Endothelial cell (in vitro differentiated cells): ENCODE results near the gene LBHD1. TPM values are rescaled to one million over a fixed set of nuclear protein-coding genes. Genes with fewer than 3 reads are reported as not detected.
A peak's percentile ranks its signal among the peaks of the same experiment; 100 is the strongest.
"Not testable (repeated sequence)": the region's sequence is repeated elsewhere in the genome, so short reads cannot be mapped to it uniquely, and the experiment has no call there.

Experiments
- DNase-seq: peaks from one replicate; pipeline ENCODE4 v3.0.0; 2021; ENCODE audit warnings: low spot score
- H3K27ac Mint-ChIP-seq: one replicate; pipeline ENCODE4 v1.8.0; 2021; ENCODE audit warnings: mixed read lengths, inconsistent platforms; ENCODE audit not compliant: unreplicated experiment
- H3K27me3 Mint-ChIP-seq: one replicate; pipeline ENCODE4 v1.8.0; 2021; ENCODE audit warnings: mild to moderate bottlenecking, moderate library complexity, mixed read lengths, inconsistent platforms; ENCODE audit not compliant: unreplicated experiment
- H3K36me3 Mint-ChIP-seq: one replicate; pipeline ENCODE4 v1.8.0; 2021; ENCODE audit warnings: mild to moderate bottlenecking, low read depth, mixed read lengths, inconsistent platforms; ENCODE audit not compliant: unreplicated experiment
- H3K4me1 Mint-ChIP-seq: one replicate; pipeline ENCODE4 v1.8.0; 2021; ENCODE audit warnings: mild to moderate bottlenecking, mixed read lengths, inconsistent platforms; ENCODE audit not compliant: unreplicated experiment
- H3K4me3 Mint-ChIP-seq: one replicate; pipeline ENCODE4 v1.8.0; 2021; ENCODE audit warnings: mild to moderate bottlenecking, mixed read lengths, inconsistent platforms; ENCODE audit not compliant: unreplicated experiment
- H3K9me3 Mint-ChIP-seq: one replicate; pipeline ENCODE4 v1.8.0; 2021; ENCODE audit warnings: mixed read lengths, inconsistent platforms; ENCODE audit not compliant: unreplicated experiment
- total RNA-seq: library from RNA; stranded (reverse); fragmentation: NEBNext Ultra II Directional; extraction: Animal tissue kit (Norgen Biotek cat#: 25700); gene quantifications from one replicate; pipeline ENCODE4 v1.2.1, GENCODE V29; 2021; ENCODE audit not compliant: unreplicated experiment
- TF ChIP-seq, protein P1 (sequence below): fragments of 200-600 bp; sonication (generic); IDR thresholded peaks from one replicate; pipeline ENCODE4 v1.5.0; 2021; ENCODE audit warnings: antibody characterized with exemption; ENCODE audit not compliant: unreplicated experiment

Gene LBHD1
- total RNA-seq, 1 donor from 2014 or later = 11.2 TPM

DNA sequence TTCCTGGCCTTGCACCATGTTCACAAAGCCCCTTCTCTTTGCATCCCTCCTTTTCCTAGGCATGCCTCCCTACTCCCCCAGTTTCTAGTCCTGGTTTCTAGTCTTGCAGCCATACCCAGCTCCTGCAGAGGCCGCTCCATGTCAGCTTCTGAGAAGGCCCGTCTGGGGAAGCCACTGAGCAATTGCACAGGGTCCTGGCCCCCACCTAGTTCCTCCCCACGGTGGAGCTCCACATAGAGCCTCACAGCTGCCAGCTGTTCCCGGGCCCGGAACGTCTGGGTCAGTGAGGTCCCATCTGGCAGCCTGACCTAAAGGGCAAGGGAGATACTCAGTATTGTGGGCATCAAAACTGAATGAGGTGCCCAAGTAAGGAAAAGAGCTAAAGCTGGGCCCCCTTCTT, 4.6 kb upstream of the LBHD1 start:
- Mint-ChIP-seq H3K4me1 (peaks cover 14% of the 10 kb centered on the region), H3K27ac (no peak overlapping the region), H3K27me3 (peaks cover 7% of the 10 kb centered on the region), H3K36me3 (peaks cover 26% of the 10 kb centered on the region), H3K9me3 (no peaks in the 10 kb centered on the region), H3K4me3 (peak overlapping the region; percentile 29)
- TF ChIP-seq, protein P1, sequence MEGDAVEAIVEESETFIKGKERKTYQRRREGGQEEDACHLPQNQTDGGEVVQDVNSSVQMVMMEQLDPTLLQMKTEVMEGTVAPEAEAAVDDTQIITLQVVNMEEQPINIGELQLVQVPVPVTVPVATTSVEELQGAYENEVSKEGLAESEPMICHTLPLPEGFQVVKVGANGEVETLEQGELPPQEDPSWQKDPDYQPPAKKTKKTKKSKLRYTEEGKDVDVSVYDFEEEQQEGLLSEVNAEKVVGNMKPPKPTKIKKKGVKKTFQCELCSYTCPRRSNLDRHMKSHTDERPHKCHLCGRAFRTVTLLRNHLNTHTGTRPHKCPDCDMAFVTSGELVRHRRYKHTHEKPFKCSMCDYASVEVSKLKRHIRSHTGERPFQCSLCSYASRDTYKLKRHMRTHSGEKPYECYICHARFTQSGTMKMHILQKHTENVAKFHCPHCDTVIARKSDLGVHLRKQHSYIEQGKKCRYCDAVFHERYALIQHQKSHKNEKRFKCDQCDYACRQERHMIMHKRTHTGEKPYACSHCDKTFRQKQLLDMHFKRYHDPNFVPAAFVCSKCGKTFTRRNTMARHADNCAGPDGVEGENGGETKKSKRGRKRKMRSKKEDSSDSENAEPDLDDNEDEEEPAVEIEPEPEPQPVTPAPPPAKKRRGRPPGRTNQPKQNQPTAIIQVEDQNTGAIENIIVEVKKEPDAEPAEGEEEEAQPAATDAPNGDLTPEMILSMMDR = no peak
- DNase-seq = no peak

DNA sequence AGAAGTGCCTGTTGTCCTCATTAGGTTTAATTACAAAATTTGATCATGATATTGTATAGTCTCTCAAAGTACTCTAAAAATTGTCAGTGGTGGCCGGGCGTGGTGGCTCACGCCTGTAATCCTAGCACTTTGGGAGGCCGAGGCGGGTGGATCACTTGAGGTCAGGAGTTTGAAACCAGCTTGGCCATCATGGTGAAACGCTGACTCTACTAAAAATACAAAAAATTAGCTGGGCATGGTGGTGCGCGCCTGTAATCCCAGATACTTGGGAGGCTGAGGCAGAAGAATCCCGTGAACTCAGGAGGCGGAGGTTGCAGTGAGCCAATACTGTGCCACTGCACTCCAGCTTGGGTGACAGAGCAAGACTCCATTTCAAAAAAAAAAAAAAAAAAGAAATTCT, 3.3 kb upstream of the LBHD1 start:
- H3K27ac Mint-ChIP-seq, DNase-seq, H3K4me3 Mint-ChIP-seq, H3K9me3 Mint-ChIP-seq: not testable (repeated sequence)
- Mint-ChIP-seq H3K36me3 (peaks cover 29% of the 10 kb centered on the region), H3K27me3 (peaks cover 11% of the 10 kb centered on the region), H3K4me1 (peaks cover 23% of the 10 kb centered on the region)

DNA sequence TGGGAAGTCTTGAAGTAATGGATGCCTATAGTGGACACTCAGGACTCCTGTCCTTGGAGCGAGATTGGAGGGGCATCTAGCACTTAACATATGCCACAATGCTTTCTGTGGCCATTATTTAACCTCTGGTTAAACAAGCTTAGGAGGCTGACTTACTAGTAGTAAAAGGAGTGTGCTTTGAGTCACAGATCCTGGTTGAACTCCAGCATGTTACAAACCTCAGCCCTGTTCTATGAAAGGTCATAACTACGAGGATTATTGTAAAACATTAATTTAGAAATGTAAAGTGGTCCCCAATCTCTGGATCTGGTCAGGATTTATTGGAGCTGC, 1.1 kb upstream of the LBHD1 start:
- DNase-seq = no peak
- Mint-ChIP-seq H3K9me3 (no peaks in the 10 kb centered on the region), H3K27ac (peak overlapping the region; percentile 52)

DNA sequence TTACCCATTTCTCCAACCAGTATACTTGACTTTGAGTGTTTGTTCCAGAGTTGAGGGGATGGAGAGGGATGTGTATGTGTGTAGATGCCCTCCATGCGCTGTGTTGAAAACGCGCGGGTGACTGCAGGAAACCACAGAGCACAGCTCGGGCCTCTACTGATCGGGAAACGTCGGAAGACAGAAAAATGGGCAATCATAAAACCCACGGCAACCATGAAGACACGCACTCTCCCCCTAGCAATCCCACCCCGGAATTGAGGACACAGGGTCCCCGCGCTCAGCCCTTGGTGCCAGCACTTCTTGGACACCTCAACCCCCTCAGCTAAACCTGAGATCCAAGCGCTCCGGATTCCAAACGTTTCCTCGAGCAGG, 845 bp downstream of the LBHD1 start:
- H3K4me1 Mint-ChIP-seq = peaks cover 28% of the 10 kb centered on the region
- DNase-seq = no peak
- H3K27ac Mint-ChIP-seq = peak overlapping the region; percentile 94
- no peaks in the 10 kb centered on the region for H3K9me3 Mint-ChIP-seq
- H3K4me3 Mint-ChIP-seq = peak overlapping the region; percentile 95
- H3K27me3 Mint-ChIP-seq = peaks cover 8% of the 10 kb centered on the region
- peaks cover 15% of the 10 kb centered on the region for H3K36me3 Mint-ChIP-seq
- TF ChIP-seq, protein P1 = no peak

More for the DNA sequence above, 1.1 kb upstream of the LBHD1 start:
- TF ChIP-seq, protein P1 = no peak
- peak overlapping the region; percentile 95 for H3K4me3 Mint-ChIP-seq
- peaks cover 24% of the 10 kb centered on the region for H3K4me1 Mint-ChIP-seq
- peaks cover 28% of the 10 kb centered on the region for H3K36me3 Mint-ChIP-seq
- H3K27me3 Mint-ChIP-seq = peaks cover 9% of the 10 kb centered on the region

DNA sequence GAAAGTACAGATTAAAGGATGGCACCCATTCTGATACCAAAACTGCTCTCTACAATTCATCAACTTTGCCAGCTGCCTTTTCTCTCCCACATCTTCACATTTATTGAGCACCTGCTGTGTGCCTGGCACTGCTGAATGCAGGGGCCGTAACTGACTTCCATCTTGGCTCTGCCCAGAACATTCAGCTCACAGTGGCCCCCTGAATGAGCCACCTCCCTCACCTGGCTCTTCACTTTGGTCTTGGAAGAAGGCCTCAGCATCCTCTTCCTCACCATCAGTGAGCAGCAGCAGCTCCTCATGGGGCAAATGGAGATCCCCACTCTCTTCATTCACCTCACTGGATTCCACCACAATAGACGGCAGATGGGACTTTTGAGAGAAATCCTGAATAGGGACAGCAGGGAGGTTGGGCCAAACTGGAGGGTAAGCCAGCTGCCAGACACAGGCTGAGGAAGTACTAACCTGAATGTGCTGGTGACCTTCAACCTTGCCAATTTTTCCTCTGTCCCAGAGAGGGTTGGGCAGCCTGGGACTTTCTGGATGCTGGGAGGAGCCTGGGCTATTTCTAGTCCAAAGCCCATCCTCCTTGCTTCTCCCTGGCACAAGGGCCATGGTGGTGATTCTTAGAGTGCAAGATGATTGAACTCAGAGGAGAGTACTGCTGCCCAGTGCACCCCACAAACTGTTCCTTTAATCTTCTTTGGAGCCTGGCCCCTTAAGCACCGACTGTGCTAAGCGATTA, 2.5 kb downstream of the LBHD1 start:
- no peak overlapping the region for H3K4me3 Mint-ChIP-seq
- H3K9me3 Mint-ChIP-seq = no peaks in the 10 kb centered on the region
- DNase-seq = no peak
- peaks cover 8% of the 10 kb centered on the region for H3K36me3 Mint-ChIP-seq
- peaks cover 6% of the 10 kb centered on the region for H3K27me3 Mint-ChIP-seq
- peak overlapping the region; percentile 51 for H3K27ac Mint-ChIP-seq
- peaks cover 32% of the 10 kb centered on the region for H3K4me1 Mint-ChIP-seq
- TF ChIP-seq, protein P1 = no peak
